Suppressor macrophage (primary cell): ENCODE results near the gene LAMC2.
"Not testable (repeated sequence)": the region's sequence is repeated elsewhere in the genome, so short reads cannot be mapped to it uniquely, and the experiment has no call there.

ENCODE experiments used
- DNase-seq, 4 experiments: peaks; one replicate each; pipeline ENCODE4 v3.0.0-alpha.2; 2020 to 2022

Gene LAMC2

GRCh38 chr1:183267646-183268431 lies 81.8 kb downstream of the LAMC2 start:
- DNase-seq, result peak; percentile 8 to 53 (median 35)

- DNase-seq, result no peak
Measured at GRCh38 chr1:183270541-183271141, 84.6 kb downstream of the LAMC2 start.

DNA sequence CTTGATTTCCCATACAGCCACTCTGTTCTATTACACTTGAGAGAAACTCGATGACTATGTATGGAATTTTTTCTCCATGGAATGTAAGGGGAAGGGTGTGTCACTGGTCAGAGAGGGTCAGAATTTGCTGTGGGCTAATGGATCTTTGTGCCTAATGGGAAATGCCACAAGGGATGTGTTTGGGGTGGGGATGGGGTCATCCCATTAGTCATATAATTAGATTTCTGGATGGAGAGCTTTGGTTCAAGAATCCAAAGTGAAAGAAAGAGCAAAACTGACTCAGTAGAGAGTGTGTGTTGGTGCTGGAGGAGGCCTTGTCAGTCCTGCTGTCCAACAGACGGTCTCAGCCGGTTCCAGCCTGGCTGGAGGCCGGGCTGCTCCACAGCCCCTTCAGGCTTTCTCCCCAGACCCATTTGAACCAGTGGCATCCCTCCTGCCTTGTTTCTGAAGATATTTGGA lies 86.4 kb downstream of the LAMC2 start:
- DNase-seq, result no peak

GRCh38 chr1:183273300-183273699 lies 87.2 kb downstream of the LAMC2 start:
- DNase-seq, result no peak

DNA sequence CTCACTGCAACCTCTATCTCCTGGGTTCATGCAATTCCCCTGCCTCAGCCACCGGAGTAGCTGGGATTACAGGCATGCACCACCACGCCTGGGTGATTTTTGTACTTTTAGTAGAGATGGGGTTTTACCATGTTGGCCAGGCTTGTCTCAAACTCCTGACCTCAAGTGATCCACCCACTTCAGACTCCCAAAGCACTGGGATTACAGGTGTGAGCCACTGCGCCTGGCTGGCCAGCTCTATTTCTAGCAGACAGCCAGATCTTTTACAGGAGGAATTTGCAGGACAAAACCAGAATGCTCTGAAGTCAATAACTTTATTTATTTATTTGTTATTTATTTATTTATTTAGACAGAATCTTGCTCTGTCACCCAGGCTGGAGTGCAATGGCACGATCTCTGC lies 87.9 kb downstream of the LAMC2 start:
- DNase-seq, result not testable (repeated sequence)

- DNase-seq, result no peak
Measured at GRCh38 chr1:183274836-183275235, 88.8 kb downstream of the LAMC2 start.

DNA sequence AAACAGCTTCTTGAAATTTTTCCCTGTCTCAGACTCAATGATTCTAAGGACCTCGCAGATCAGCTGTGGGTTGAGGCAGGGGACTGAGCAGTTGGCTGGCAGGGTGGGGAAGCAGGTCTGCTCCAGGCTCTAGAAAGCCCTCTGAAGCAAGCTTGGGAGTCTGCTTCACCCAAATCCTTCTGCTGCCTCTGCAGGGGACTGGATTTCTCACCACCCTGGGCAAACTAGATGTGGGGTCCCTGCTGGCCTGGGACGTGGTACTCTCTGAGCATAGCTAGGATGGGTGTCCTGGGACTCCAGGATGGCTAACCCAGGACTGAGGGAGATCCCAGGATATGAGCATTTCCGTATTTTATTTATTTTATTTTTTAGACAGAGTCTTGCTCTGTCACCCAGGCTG lies 89.3 kb downstream of the LAMC2 start:
- no peak for DNase-seq

DNA sequence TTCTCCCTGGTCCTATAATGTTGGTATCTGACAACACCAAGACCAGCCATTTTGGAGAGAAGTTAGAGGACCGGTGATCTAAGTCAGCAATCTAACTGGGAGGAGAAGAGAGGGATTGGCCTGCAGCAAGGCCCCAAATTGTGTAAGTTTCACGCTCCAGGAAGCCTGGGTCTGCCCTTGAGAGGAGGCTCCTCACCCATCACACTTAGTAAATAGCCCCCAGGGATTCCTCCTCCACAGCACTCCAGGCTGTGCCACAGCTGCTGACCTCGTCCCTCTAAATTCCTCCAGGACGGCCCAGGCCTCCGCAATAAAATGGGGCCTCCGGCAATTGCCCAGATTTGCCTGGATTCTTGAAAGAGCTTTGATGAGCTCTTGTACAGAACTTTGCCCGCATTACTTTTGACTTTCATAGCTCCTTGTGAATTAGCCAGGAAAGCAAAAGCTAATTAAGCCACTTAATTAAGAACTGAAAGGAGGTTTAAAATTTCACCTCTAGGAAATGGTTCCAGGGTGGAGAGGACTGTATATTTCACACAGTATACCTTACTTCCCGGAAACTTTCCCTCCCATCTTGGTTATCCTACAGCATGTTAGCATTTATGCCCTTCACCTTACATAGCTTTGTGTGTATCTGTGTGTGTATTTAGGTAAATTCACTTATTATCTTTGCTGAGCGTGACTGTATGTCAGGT lies 90.5 kb downstream of the LAMC2 start:
- DNase-seq, result no peak

- no peak for DNase-seq
Measured at GRCh38 chr1:183277821-183278738, 92.0 kb downstream of the LAMC2 start.

DNA sequence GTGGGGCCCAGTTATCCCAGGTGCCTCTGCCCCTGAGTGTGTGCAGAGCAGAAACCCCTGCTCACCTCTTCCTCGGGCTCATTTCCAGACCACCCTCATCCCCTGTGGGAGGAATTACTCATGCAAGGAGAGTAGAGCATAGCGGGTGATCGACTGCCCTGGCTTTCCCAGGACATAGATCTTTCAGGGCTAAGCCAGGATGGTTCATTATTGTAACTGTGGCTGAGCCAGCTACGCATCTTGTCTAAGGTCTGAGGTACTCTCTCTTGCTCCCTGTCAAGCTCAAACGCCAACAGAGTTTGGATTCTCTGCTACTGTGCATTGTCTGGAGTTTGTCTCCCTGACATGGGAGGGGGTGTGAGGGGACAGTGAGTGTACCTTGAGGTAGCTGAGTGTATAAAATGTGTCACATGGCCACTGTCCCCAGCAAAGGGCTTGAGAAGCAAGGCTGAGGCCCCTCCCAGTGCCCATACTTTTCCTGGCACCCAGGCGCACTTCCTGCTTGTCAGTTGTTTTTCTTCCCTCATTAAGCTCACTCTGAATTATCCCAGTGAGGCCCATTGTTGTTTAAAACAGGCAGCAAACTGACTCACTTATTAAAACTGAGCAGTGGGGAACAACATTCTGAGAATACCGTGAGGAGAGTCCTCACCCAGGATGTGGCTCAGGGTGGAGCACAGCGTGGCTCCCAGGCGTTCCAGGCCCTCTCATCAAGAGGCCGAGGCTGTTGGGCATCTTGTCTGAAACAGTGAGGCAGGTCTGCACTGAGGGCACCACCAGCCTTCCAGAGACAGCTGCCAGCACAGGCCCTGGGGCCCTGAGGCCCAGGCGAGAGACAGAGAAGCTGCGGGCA lies 92.9 kb downstream of the LAMC2 start:
- DNase-seq, result peak; percentile 9 to 49 (median 38)

GRCh38 chr1:183279835-183280234 lies 93.8 kb downstream of the LAMC2 start:
- DNase-seq, result peak; percentile 90 to 95 (median 92)

- DNase-seq, result peak; percentile 62 to 77 (median 73)
Measured at GRCh38 chr1:183281039-183281438, 95.0 kb downstream of the LAMC2 start.

DNA sequence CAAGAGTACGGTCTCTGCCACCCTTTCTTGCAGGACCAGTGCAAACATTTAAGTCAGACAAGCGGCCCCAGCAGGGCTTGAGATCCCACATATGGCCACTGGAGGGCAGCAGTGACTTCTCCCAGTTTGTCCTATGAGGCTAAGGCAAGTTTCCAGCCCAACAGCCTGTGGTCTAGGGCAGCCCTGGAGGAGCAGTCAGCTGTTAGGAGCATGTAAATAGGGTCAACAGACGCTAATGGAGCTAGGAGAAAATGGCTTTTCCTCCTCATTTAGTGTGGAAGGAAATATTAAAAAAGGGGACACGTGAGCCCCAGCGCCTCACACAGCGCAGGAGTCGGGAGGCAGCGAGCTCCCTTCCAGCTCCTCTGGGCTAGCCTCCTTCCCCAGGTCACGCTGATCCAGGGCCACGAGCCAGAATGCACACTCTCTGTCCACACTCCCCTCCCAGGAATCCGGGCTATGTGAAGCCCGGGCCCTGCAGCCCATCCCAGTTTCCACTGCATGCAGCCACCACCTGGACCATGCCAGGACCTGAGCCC lies 95.6 kb downstream of the LAMC2 start:
- DNase-seq, result peak; percentile 86 to 92 (median 88)

DNA sequence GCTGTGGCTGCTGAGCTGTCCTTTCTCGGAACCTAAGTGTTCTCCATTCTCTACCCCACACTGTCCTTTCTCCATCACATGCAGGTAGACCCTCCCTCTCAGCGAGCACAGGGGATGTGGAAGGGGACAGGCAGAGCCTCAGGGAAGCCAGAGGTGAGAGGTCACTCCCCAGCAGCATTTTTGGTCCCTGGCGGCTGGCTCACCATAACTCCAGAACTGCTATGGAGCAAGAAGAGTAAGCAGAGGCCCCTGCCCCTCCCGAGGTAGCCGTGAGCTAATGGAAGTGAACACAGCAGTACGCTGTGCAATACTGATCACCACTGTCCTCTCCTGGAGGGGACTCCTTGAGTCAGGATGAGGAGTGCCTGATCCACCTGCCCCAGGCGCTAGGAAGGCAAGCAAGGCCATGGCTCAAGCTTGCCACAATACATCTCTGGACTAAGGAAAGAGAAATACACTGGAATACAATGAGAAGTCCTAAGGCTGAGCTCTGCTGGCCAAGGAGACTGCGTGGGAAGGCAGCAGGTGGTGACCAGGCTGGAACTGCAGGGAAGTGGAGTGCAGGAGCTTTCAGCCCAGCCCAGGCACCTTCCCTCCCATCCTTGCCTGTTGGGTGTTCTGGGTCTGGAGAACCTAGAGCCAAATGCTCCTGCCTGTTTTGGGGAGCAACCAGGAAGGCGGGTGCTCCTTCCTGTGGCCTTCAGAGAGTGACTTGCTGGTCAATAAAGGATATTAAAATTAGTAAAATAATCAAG lies 96.2 kb downstream of the LAMC2 start:
- no peak for DNase-seq

- no peak for DNase-seq
Measured at GRCh38 chr1:183283286-183283685, 97.2 kb downstream of the LAMC2 start.

GRCh38 chr1:183284086-183284485 lies 98.0 kb downstream of the LAMC2 start:
- DNase-seq, result no peak

DNA sequence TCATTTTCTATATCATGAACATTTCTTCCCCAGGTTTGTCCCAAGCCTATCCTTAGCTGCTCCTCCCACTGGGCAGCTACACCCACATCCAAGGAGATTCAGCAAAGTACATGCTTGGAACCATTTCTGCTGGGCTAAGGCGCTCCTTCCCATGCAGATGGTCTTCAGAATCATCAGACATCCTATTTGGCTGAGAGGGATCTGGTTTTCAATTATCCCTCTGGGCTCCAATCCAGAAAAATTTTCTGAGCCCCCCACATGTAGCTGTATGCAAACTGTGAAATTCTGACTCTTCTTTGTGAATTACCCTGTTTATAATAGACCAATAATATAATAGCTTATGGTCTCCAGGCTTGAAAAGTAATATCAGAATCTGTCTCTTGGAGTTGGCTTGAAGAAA lies 99.2 kb downstream of the LAMC2 start:
- DNase-seq, result no peak

- no peak for DNase-seq
Measured at GRCh38 chr1:183285746-183286145, 99.7 kb downstream of the LAMC2 start.

GRCh38 chr1:183287191-183287675 lies 101.2 kb downstream of the LAMC2 start:
- no peak for DNase-seq

DNA sequence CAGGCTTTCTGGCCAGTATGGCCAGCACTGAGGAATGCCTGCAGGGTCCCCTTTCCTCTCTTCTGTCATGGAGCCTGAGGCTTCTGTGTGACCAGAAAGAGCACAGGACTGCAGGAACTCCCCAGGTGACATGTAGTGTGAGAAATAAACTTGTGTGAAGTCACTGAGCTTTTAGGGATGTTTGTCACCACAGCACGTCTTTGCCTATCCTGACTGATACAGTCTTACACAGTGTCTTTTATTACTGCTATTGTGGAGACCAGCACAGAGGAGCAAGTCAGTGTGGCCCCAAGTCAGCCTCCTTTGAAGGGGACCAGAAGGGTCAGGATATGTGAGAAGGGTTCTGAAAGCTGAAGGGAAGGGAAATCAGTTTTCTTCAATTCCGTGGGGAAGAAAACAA lies 102.5 kb downstream of the LAMC2 start:
- DNase-seq, result no peak
